ENCODE results near the gene NCOA5. TPM values are rescaled to one million over a fixed set of nuclear protein-coding genes. Genes with fewer than 3 reads are reported as not detected.

The NCOA5 gene
- 11.6 and 12.1 TPM in 2 replicates for total RNA-seq

GRCh38 chr20:46089417-46090388 is at the start of gene NCOA5:
Gene NCOA5 (minus strand): TSS chr20:46089962. CDS start chr20:46079424, 10,538 bp downstream.

DNA sequence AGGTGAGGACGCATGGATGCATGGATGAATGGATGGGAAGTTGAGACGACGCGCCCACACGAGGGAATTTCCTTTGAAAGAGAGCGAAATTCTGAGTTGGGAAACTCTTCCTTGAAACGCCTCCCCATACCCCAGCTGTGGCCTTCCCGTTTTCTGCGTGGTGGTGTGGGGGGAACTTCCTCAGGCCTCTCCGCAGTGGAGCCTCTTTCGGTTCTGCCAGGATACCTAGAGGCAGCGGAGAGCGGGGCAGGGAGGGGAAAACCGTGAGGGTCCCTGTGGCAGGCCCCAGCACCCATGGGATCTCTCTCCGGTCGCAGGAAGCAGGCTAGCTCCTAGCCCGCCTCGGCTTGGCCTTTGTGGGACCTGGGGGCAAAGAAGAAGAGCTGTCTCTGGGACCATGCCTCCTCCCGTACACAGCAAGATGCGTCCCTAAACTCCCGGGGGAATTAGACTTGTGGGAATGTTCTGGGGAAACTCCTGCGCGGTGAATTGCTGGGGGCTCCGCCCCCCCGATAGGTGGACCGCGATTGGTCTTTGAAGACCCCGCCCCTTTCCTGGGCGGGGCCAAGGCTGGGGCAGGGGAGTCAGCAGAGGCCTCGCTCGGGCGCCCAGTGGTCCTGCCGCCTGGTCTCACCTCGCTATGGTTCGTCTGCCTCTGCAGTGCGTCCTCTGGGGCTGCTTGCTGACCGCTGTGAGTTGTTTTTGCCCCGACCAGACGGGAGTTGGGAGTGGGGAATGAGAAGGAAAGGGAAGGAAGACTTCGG is 28.1 kb upstream of the NCOA5 start, which contains the start of gene CD40:
Gene CD40, plus strand, starts transcription at position 611 of the 764 bp plus-strand sequence. Its CDS starts 30 bp downstream, at position 641.

DNA sequence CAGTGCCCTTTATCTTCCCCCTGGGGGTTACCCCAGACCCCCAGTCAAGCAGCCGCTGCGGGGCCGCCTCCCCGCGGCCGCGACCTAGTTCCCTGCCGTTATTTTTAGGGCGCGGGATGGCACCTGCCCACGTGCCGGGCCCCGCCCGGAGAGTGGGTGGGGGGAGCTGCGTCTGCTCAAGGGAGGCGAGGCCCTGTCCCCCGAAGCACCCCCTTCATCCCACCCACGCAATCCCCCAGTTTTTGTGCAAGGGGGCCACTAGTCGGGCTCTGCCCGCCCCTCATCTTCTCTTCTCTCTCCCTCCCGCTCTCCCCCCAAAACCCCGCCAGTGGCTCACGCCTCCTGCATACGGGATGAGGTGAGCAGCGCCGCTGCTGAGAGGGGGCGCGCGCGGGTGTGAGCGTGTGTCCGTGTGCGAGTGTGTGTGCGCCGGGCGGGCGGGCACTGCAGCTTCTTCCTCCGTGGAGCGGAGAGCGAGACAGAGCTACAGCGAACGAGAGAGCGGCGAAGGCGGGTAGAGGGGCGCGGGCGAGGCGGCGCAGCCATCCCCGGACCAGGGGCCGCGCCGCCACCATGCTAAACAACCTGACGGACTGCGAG is 60.9 kb downstream of the NCOA5 start, which contains the start of gene SLC12A5:
Gene SLC12A5, plus strand, starts transcription at position 444 of the 600 bp plus-strand sequence. Its CDS starts 130 bp downstream, at position 574.

Other genes starting within 250 kb of the NCOA5 start
- 25.8 and 34.6 TPM in 2 replicates for gene ACOT8, start 232.6 kb downstream of the NCOA5 start, total RNA-seq
- gene ZSWIM3, start 232.3 kb downstream of the NCOA5 start, total RNA-seq, result 5.8 and 7.4 TPM in 2 replicates
- 3.6 TPM in 2 replicates for gene ZSWIM1, start 208.7 kb downstream of the NCOA5 start, total RNA-seq
- 0.63 and 0.75 TPM in 2 replicates for gene SPATA25, start 202.3 kb downstream of the NCOA5 start, total RNA-seq
- 2.0 and 2.2 TPM in 2 replicates for gene NEURL2, start 198.8 kb downstream of the NCOA5 start, total RNA-seq
- 34.3 and 49.5 TPM in 2 replicates for gene CTSA, start 198.6 kb downstream of the NCOA5 start, total RNA-seq
- gene PLTP, start 177.8 kb downstream of the NCOA5 start, total RNA-seq, result 8.2 and 13.7 TPM in 2 replicates
- gene PCIF1, start 155.3 kb downstream of the NCOA5 start, total RNA-seq, result 6.5 and 6.9 TPM in 2 replicates
- gene ZNF335, start 117.8 kb downstream of the NCOA5 start, total RNA-seq, result 9.0 and 11.6 TPM in 2 replicates
- gene MMP9, start 81.1 kb downstream of the NCOA5 start, total RNA-seq, result 0.09 TPM in 1 of 2 replicates, not detected in the other
- 0.19 and 0.63 TPM in 2 replicates for gene SLC12A5, start 60.7 kb downstream of the NCOA5 start, total RNA-seq
- gene CD40, start 28.4 kb upstream of the NCOA5 start, total RNA-seq, result 8.0 and 9.5 TPM in 2 replicates
- gene CDH22, start 218.5 kb upstream of the NCOA5 start, total RNA-seq, result not detected in 2 replicates

Data from endothelial cell of coronary artery (primary cell).